HepG2 (cell line): Measurements from ENCODE around the gene DHCR7. TPM values are rescaled to one million over a fixed set of nuclear protein-coding genes. Genes with fewer than 3 reads are reported as not detected.

ENCODE experiments used
- ARID4A ChIP-seq: sonication (generic); formaldehyde crosslinking; IDR thresholded peaks from 2 replicates; pipeline ENCODE4 v1.5.0; 2020; ENCODE audit warnings: mild to moderate bottlenecking, missing genetic modification reagents, borderline replicate concordance
- ATRX ChIP-seq: sonication (generic); formaldehyde crosslinking; IDR thresholded peaks from 2 replicates; pipeline ENCODE4 v1.4.0; 2020; ENCODE audit warnings: missing genetic modification reagents, borderline replicate concordance
- GABPA ChIP-seq, 2 experiments: IDR thresholded peaks; 2 replicates each; pipeline ENCODE4 v1.6.1; 2011 to 2016; ENCODE audit warnings: low read depth in 2 of 2, low read length in 1 of 2, missing biosample characterization in 1 of 2, missing genetic modification characterization in 1 of 2
- MAX ChIP-seq: IDR thresholded peaks from 2 replicates; pipeline ENCODE4 v1.6.1; 2012; ENCODE audit warnings: inconsistent platforms
- MBD4 ChIP-seq: IDR thresholded peaks from 2 replicates; pipeline ENCODE4 v1.6.1; 2012; ENCODE audit warnings: low read length, inconsistent platforms, borderline replicate concordance
- MXD1 ChIP-seq: sonication (generic); formaldehyde crosslinking; IDR thresholded peaks from 2 replicates; pipeline ENCODE4 v1.4.0; 2020; ENCODE audit warnings: mild to moderate bottlenecking, missing genetic modification reagents
- PATZ1 ChIP-seq: sonication (generic); formaldehyde crosslinking; IDR thresholded peaks from 2 replicates; pipeline ENCODE4 v1.4.0; 2020; ENCODE audit warnings: missing genetic modification reagents
- TBX3 ChIP-seq: fragments of 450-650 bp; IDR thresholded peaks from 2 replicates; pipeline ENCODE4 v1.6.1; 2017; ENCODE audit warnings: antibody characterized with exemption, mild to moderate bottlenecking, inconsistent platforms, borderline replicate concordance
- WIZ ChIP-seq: sonication (generic); formaldehyde crosslinking; IDR thresholded peaks from 2 replicates; pipeline ENCODE4 v1.5.1; 2020; ENCODE audit warnings: mild to moderate bottlenecking, missing genetic modification reagents
- ZNF614 ChIP-seq: IDR thresholded peaks from 2 replicates; pipeline ENCODE4 v1.6.1; 2018; ENCODE audit warnings: missing biosample characterization, missing genetic modification reagents, inconsistent platforms, borderline replicate concordance
- ZNF713 ChIP-seq: sonication (generic); formaldehyde crosslinking; IDR thresholded peaks from 2 replicates; pipeline ENCODE4 v1.4.0; 2020; ENCODE audit warnings: mild to moderate bottlenecking, missing genetic modification reagents
- polyA plus RNA-seq, 8 experiments: library from polyadenylated mRNA; depleted of rRNA in 3 of 8; stranded (reverse) in 7 of 8; unstranded in 1 of 8; fragments of >200 nt; fragmentation: Illumina TruSeq in 4 of 8; extraction: Trizol in 4 of 8; gene quantifications; 2 replicates each; pipeline versions ENCODE4 v1.2.1 to v1.2.3, GENCODE V29; 2011 to 2016; ENCODE audit warnings: low read depth in 4 of 8, missing spikeins in 1 of 8, mixed read lengths in 1 of 8; ENCODE audit not compliant: insufficient read depth in 1 of 8
- total RNA-seq, 5 experiments: library from RNA; depleted of rRNA; stranded (reverse); fragments of >200 nt; fragmentation: Illumina TruSeq; extraction: Trizol; gene quantifications; 2 replicates each; pipeline ENCODE4 v1.2.3, GENCODE V29; 2016; ENCODE audit warnings: low read depth in 1 of 5

The DHCR7 gene
- total and polyA plus RNA-seq, 2 of the 13 experiments (the other 11 are each of a cell fraction or from before 2014, with no cell fraction given): 96.0 to 143 TPM

- TF ChIP-seq ATRX (CRISPR knock-in tag): no peak
- TF ChIP-seq ZNF614 (CRISPR knock-in tag): no peak
- no peak for TF ChIP-seq MAX
- no peak for TF ChIP-seq ZNF713 (CRISPR knock-in tag)
- no peak for TF ChIP-seq WIZ (CRISPR knock-in tag)
- TF ChIP-seq MXD1 (CRISPR knock-in tag): no peak
- TF ChIP-seq GABPA (IDR thresholded peaks at IDR 0.05; ENCODE audit: low read depth, low read length): no peak
- no peak for TF ChIP-seq GABPA (CRISPR knock-in tag; IDR thresholded peaks at IDR 0.05; ENCODE audit: low read depth)
- no peak for TF ChIP-seq ARID4A (CRISPR knock-in tag)
- no peak for TF ChIP-seq MBD4
- TF ChIP-seq PATZ1 (CRISPR knock-in tag): no peak
- TF ChIP-seq TBX3: no peak
Measured at GRCh38 chr11:71400216-71400615, 48.0 kb downstream of the DHCR7 start (continued).
